GM21515 (cell line): ENCODE measurements around the gene CHCHD1.
"Not testable (repeated sequence)": the region's sequence is repeated elsewhere in the genome, so short reads cannot be mapped to it uniquely, and the experiment has no call there.

Source experiments
- ATAC-seq: cut with Tn5 transposase; IDR thresholded peaks from one replicate; pipeline ENCODE4 v1.9.1; 2021; ENCODE audit not compliant: unreplicated experiment

Gene CHCHD1

DNA sequence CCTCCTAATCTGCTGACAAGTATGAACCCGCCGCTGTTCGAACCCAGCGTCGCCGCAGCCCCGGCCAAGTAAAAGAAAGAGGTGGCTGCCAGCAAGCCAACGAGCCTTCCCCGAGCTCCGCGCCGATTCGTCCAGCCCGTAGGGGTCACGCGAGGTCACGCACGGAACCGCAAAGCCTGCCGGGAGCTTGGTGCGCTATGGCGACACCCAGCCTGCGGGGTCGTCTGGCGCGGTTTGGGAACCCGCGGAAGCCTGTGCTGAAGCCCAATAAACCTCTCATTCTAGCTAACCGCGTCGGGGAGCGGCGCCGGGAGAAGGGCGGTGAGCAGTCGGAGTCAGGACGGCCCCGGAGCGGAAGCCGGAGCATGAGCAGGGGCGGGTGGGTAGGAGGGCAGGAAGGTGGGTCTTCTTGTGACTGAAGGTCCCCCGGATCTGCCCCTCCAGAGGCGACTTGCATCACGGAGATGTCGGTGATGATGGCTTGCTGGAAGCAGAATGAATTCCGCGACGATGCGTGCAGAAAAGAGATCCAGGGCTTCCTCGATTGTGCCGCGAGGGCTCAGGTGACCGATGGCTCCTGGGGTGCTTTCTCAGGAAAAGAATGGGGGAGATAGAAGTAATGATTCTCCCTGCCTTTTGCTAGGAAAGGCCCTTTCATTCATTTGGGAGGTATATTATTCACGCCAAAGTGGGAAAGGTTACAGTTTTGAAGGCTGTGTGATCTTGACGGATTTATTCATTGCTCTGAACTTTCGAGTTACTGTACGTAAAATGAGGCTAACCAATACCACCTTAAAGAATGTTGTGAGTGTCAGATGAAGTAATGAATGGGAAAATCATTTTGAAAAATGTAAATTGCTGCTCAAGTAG is at the start of gene CHCHD1:
CHCHD1 (plus strand) TSS at position 170 of the 870 bp plus-strand sequence; CDS start at position 198, 28 bp downstream.
- peak; percentile 49 for ATAC-seq

DNA sequence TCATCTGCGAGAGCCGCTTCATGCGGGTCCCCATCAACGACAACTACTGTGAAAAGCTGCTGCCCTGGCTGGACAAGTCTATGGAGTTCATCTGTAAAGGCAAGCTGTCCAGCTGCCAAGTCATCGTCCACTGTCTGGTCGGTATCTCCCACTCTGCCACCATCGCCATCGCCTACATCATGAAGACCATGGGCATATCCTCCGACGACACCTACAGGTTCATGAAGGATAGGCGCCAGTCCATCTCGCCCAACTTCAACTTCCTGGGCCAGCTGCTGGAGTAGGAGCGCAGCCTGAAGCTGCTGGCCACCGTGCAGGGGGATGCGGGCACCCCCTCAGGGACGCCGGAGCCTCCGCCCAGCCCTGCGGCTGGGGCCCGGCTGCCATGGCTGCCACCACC is 49.4 kb upstream of the CHCHD1 start:
- no peak for ATAC-seq

DNA sequence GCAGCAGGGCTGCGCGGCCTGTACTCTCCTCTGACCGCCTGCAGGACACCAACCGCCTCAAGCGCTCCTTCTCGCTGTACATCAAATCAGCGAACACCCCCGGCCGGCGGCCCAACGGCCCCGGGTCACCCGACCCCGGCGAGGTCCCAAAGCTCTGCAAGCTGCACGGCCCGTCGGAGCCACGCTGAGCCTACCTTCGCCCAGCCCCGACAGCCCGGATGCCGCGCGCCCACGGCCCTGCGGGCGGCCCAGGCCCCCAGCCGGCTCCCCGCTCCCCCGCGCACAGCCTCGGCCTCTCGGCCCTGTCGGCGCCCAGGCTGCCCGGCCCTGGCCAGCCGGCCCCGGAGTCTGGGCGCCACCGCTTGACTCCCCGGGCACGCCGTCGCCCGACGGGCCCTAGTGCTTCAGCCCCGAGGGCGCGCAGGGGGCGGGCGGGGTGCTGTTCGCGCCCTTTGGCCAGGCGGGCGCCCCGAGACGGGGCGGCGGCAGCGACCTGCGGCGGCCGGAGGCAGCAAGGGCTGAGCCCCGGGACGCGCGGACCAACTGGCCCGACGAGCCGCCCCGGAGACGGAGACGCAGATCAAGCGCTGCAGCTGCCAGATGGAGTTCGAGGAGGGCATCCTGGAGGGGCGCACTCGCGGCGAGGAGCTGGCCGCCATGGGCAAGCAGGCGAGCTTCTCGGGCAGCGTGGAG is 48.8 kb upstream of the CHCHD1 start:
- ATAC-seq = no peak

DNA sequence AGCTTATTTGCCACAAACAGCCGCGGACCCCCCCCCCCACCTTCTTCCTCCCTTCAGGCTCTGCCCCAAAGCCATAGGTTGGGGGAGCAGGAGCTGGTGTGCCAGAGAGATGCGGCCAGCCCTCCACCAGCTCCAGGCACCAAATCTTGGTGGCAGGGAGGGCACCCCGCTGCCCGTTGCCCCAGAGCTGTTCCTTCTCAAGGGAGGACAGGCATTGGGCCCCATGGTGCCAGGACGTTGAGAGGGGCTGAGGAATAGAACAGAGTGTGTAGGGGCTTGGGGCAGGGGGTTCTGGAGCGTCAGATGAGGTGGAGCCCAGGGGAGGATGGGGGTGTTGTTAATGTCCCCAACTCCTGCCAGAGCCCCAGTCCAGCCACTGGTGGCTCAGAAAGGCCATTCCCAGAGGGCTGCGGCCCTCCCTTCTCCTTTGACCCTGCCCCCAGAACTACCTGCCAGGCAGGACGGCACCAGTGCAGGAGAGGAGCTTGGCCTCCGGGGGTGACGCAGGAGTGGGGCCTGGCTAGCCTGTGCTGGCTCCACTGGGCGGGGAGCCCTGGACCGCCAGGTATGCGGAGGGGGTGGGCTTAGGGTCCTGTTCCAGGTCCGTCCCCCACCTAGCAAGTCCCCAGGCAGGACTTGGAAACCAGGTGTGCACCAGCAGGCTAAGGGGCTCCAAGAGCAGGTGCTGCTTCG is 47.7 kb upstream of the CHCHD1 start:
- no peak for ATAC-seq

DNA sequence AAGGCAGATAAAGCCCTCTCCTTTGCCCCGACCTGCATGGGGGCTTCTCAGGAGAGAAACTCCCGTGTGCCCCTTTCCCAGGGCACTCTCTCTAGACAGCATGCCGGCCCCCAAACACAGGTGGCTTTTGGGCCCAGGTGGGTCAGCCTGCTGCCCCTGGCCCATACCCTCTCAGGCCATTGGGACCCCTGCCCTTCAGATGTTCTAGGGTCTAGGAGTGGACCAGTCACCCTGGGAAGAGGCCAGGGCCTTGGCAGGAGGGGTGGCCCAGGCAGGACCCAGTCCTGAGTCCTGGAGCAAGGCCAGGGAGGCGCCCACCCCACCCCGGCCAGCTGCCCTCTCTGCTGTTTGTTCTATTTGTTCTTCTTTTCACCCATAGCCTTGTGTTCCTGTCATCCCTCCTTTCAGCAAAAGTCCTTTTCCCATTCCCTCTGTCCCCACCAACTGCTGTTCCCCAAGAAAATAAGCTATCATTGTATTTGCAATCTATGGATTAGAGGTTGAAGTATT is 47.0 kb upstream of the CHCHD1 start:
- ATAC-seq = no peak

DNA sequence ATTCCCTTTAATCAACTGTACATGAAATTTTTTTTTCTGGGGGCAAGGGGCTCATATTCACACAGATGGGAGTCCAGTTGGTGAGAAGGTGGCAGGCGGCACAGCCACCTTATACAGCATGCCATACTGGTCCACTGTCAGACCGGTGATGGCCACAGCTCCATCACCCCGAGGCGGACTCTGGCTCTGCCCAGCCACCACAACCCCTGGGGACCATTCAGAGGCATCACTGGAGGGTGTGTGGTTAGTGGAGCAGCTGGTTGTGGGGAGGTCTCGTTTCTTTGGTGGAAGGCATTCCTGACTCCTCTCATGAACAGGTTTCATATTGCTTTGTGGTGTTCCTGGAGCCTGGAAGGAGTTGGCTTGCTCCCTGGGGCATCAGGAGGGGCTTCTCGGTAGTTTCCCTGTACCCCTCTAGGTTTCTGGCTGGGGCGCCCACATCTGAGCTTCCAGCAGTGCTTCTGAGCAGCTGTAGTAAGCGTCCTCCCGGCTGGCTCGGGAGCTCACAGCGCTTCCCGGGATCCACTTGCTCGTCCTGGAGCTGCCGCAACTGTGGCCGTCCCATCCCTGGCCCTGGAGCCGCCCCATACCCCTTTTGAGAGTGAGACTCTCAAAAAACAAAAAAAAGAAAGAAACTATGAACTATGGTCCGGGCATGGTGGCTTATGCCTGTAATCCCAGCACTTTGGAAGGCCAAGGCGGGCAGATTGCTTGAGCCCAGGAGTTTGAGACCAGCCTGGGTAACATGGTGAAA is 41.2 kb upstream of the CHCHD1 start:
- not testable (repeated sequence) for ATAC-seq

DNA sequence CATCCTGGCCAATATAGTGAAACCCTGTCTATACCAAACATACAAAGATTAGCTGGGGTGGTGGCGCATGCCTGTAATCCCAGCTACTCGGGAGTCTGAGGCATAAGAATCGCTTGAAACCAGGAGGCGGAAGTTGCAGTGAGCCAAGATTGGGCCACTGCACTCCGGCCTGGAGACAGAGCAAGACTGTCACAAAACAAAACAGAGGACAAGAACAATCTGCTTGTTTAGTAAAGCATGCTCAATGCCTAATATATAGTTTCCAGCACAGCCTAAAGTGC is 39.5 kb upstream of the CHCHD1 start:
- ATAC-seq = no peak

DNA sequence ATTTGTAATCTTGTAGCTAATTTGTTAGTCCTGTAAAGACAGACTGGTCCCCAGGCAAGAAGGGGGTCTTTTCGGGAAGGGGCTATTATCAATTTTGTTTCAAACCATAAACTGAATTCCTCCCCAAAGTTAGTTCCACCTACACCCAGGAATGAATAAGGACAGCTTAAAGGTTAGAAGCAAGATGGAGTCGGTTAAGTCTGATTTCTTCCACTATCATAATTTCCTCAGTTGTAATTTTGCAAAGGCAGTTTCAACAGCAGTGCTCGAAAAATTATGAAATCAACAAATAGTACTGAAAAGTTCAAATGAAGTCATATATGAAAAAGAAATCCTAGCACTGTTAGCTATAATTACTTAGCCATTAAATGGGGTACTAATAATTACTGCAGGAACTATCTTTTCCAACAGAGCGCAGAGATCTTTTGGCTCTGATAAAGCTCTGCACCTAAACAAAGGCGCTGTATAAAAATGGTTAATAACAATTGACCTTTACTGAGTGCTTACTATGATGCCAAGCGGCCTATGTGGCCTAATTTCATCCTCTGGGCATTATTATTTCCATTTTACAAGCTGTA is 38.4 kb upstream of the CHCHD1 start:
- ATAC-seq = no peak

DNA sequence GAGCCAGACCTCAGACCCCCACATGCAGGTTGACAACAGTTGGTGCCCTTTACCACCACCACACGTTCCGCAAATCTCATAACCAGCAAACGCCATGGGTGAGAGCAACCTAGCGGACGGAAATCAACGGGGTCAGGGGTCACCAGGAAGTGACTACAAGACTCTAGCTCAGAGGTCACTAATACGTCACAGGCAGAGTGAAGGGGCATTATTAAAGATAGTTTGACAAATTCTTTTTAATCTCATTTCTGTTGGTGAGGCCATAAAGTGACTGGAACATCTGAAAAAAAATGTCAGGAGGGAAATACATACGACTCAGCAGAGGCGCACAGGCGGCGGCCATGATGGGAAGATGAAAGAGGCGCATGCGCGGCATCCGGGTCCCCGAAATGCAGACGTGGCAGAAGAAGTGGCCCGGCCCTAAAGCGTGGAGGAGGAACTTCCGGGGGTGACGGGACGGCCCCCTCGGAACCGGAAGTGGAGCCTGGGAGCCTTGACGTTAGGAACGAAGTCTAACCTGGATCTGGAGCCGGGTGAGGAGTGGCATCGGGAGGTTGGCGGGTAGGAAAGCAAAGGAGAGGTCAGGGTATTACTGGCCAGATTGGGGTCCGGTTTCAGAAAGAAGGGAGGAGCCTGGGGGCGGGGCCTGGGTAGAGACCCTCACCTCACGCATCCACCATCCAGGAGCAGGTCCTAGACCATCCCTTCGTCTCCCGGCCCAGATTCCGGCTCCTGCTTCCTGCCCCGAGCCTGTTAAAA is 37.8 kb upstream of the CHCHD1 start, which contains the start of gene SEC24C:
SEC24C (plus strand) TSS at position 468 of the 759 bp plus-strand sequence. CDS start 2,461 bp downstream, outside the sequence.
- peak; percentile 82 for ATAC-seq

DNA sequence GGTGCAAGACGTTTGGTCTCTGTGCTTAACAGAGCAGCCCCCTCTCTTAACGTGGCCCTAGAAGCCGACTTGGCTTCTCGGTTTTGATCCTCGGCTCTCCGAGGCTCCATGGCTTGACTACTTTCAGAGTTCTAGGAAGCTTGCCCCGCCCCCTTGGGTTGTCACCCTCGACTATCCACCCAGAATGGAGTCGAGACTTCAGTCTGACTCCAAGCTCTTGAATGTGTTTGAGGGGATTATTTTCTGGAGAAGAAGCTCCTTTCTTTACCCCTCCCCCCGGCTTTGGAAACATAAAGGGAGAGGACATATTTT is 37.2 kb upstream of the CHCHD1 start:
- peak; percentile 32 for ATAC-seq

DNA sequence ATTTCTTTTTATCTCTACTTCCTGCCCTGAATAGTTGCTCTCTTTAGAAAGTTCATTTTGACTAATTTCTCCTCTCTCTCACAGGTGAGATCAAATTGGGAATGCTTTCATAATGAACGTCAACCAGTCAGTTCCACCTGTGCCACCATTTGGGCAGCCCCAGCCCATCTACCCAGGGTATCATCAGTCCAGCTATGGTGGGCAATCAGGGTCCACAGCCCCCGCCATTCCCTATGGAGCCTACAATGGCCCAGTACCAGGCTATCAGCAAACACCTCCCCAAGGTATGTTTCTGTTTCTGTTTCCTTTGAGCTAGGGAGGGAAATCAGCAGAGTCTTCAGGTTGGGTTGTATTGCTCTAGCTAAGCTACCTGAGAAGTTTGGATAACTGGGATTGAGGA is 35.1 kb upstream of the CHCHD1 start:
- ATAC-seq = no peak

DNA sequence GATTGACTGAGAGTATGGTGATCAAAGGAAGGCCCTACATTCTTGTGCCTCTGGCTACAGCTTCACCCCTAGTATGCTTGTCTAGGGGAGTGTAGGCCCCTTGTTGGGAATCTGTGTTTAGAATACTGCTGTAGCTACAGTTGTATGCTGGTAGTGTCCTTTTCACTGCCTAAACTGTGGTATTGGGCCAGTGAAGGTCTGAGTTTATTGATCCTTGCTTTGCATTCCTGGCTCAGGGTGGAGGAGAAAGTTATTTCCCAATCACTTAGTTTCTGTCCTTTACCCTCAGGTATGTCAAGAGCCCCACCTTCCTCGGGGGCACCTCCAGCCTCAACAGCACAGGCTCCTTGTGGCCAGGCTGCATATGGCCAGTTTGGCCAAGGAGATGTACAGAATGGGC is 31.0 kb upstream of the CHCHD1 start:
- no peak for ATAC-seq

DNA sequence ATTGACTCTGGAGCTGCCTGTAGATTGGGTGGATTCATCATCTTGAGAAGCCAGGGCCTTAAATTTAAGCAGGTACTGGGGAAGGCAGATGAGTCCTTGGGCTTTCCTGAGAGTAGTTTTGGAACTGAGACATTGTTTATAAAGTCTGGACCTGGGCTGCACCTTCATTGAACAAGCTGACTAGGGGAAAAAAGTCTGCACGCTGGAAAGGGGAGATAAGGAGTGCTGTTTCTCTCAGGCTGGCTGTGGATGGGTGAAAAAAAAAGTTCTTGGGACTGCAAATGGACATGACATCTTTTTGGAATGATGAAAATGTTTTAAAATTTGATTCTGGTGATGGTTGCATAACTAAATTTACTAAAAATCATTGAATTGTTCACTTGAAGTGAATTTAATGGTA is 25.7 kb upstream of the CHCHD1 start:
- ATAC-seq = no peak

DNA sequence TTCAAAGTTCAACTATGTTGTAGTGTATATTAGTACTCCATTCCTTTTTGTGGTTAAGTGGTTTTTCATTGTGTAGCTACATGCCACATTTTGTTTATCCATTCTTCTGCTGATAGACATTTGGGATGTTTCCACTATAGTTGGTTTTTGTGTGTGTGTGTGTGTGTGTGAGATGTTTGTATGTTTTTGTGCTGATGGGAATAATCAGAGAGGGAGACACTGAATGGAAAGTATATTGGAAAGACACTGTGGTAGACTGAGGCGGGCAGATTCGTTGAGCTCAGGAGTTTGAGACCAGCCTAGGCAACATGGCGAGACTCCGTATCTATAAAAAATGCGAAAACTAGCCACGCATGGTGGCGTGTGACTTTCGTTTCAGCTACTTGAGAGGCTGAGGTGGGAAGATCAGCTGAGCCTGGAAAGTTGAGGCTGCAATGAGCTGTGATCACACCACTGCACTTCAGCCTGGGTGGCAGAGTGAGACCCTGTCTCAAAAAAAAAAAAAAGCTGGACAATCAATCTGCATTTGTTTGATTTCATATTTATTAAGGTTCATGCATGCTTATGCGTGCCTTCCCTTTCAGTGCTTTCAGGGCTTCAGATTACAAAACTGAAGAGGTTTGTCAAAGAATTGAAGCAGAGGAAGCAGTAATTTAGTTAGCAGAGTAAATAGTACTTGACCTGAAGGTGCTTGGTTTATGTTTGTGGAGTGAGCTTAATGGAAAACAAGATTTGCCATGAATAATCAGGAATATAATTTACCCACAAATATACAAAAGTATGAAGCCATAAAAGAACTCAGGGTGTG is 22.9 kb upstream of the CHCHD1 start:
- no peak for ATAC-seq

DNA sequence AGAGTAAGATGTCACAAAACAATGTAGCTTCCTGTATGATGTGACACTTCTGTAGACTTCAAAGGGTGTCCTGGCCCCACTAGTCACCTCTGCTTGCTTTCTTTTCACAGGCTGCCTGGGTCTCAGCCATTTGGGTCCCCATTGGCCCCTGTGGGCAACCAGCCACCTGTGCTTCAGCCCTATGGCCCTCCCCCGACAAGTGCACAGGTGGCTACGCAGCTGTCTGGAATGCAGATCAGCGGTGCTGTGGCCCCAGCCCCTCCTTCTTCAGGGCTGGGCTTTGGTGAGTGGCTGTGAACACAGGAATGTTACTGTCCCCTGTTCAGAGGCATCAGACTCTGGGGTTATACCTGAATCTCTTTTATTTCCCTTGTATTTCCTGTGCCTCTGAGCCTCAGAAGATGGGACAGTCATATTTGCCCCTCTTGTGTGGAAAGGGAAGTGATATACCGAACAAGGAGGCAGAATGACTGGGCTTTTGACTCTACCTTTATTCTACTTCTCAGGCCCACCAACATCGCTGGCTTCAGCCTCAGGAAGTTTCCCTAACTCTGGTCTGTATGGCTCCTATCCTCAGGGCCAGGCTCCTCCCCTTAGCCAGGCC is 22.2 kb upstream of the CHCHD1 start:
- no peak for ATAC-seq

DNA sequence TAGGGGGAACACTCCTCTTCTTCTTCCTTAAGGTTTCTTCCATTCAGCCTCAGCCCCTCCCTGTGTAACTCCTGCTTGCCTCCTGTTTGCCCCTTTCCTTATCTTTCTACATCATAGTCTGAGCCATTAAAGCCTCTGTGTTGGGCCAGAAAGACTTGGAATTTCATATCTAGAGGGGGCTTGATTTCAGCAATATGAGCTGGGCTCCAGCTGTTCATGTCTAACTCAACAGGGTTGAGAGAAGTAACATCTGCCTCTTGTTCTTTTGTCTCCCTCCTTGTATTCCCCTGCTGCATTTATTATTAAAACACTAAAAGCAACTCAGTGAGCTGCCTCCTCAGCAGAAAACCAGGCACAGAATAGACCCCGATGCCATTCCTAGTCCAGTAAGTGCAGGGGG is 20.1 kb upstream of the CHCHD1 start:
- ATAC-seq = no peak

DNA sequence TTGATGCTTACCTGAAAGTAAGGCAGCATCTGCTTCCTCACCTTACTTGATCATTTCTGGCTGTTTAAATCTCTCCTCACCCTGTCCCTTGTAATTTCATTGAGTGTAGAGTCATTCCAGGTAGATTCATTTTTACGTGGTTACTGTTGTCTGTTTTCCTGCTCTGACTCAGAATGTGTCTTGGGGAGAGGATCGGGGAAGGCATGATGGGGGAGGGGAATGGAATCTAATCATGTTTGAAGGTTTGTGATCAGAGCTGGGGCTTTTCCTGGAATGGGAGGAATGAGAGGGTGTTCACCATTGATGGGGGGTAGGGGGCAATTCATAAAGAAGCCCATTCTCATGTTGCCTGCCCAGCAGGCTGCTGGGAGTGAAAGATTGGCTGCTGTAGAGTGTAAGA is 18.9 kb upstream of the CHCHD1 start:
- no peak for ATAC-seq

DNA sequence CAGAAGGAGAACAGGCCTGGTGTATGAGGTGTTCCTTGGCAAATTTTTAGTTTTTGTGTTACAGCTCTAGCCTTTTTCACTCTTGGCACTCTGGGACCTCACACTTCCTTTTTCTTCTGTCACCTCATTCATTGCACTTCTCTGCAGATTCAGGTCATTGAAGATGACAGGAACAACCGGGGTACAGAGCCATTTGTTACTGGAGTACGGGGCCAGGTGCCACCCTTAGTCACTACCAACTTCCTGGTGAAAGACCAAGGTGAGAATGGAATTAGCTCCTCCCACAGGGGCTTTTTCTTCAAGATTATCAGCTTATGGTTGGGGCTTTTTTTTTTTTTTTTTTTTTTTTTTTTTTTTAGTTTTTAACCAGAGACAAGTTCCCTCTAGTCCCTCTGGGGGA is 18.5 kb upstream of the CHCHD1 start:
- no peak for ATAC-seq

DNA sequence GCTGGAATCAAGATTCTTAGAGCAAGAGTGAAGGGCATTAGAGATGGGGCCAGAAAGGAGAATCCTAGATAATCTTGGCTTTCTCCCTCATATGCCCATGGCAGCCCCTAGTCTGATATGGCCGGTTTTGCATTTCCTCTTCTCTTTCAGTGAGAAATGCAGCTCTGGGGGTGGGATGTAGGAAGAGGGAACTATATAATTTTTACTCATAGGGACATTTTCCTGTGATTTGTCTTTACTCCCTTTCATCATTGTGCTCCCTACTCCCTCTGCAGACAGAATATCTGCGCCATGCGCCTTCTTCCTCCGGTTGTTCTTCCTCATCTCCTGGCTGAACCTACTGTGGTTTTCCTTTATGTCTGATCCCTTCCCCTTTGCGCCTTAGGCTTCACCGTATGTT is 16.8 kb upstream of the CHCHD1 start:
- ATAC-seq = no peak
